HG02759 (cell line): ENCODE measurements around the gene IER5.
A peak's percentile ranks its signal among the peaks of the same experiment; 100 is the strongest.

Experiments
- ATAC-seq: cut with Tn5 transposase; IDR thresholded peaks from one replicate; pipeline ENCODE4 v1.9.1; 2021; ENCODE audit warnings: mild to moderate bottlenecking, moderate library complexity; ENCODE audit not compliant: unreplicated experiment

The IER5 gene

GRCh38 chr1:181095763-181096184, 7.3 kb downstream of the IER5 start:
- no peak for ATAC-seq

- no peak for ATAC-seq
Measured at GRCh38 chr1:181097242-181097641, 8.7 kb downstream of the IER5 start.

- peak; percentile 74 for ATAC-seq
Measured at GRCh38 chr1:181099152-181100014, 10.9 kb downstream of the IER5 start.

- ATAC-seq: no peak
Measured at GRCh38 chr1:181100015-181100905, 11.8 kb downstream of the IER5 start.

- no peak for ATAC-seq
Measured at GRCh38 chr1:181100934-181101333, 12.4 kb downstream of the IER5 start.

- no peak for ATAC-seq
Measured at GRCh38 chr1:181101581-181102226, 13.2 kb downstream of the IER5 start.

GRCh38 chr1:181102841-181103240, 14.3 kb downstream of the IER5 start:
- no peak for ATAC-seq

- no peak for ATAC-seq
Measured at GRCh38 chr1:181103399-181103798, 14.9 kb downstream of the IER5 start.

- no peak for ATAC-seq
Measured at GRCh38 chr1:181104042-181104789, 15.7 kb downstream of the IER5 start.

GRCh38 chr1:181104790-181105133, 16.3 kb downstream of the IER5 start:
- peak; percentile 32 for ATAC-seq

GRCh38 chr1:181105134-181106021, 16.9 kb downstream of the IER5 start:
- ATAC-seq: peak; percentile 88

- ATAC-seq: no peak
Measured at GRCh38 chr1:181106022-181106312, 17.5 kb downstream of the IER5 start.

- ATAC-seq: no peak
Measured at GRCh38 chr1:181106479-181106878, 18.0 kb downstream of the IER5 start.

- ATAC-seq: no peak
Measured at GRCh38 chr1:181107711-181108110, 19.2 kb downstream of the IER5 start.

- no peak for ATAC-seq
Measured at GRCh38 chr1:181108304-181108867, 19.9 kb downstream of the IER5 start.

- no peak for ATAC-seq
Measured at GRCh38 chr1:181110013-181110412, 21.5 kb downstream of the IER5 start.

- ATAC-seq: no peak
Measured at GRCh38 chr1:181111559-181111958, 23.1 kb downstream of the IER5 start.

- no peak for ATAC-seq
Measured at GRCh38 chr1:181112071-181112929, 23.8 kb downstream of the IER5 start.
